22Rv1 (cell line): ENCODE data around the gene DISC1.

Experiments
- H3K27ac ChIP-seq: fragments of 450-650 bp; 2 replicates; pipeline ENCODE4 v1.5.1; 2017
- ZFX ChIP-seq: fragments of 450-650 bp; IDR thresholded peaks from 2 replicates; pipeline ENCODE4 v1.6.1; 2017; ENCODE audit warnings: antibody characterized with exemption, borderline replicate concordance
- TF ChIP-seq, protein P1 (sequence below): fragments of 450-650 bp; IDR thresholded peaks from 2 replicates; pipeline ENCODE4 v1.5.1; 2017; ENCODE audit warnings: mild to moderate bottlenecking

Gene DISC1

DNA sequence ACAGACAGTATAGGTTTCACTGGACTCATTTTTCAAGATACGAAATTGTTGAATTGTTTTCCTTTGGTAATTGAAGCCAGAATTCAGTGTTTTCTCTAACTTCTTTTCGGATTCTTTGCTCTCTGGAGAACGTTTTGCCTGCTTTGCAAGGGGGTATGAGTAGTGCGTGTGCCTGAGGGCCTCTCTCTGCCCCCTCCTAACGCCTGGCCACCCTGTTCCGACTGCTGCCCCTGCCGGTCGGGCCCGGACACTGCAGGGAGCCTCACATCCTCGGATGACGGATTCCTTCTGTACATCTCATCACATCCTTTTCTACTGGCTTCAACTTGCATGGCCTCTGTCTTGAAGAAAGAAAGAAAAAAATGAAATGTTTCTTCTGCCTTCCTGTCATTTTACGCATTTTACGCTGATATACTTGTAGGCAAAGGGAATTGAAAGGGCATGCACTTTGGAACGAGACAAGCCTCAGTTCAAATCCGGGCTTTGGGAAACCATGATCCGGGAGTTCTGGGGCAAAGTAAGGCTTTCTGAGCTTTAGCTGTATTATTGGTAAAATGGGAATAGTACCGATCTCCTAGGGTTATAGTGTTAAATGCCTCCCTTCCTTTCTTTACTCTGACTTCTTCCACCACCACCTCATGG lies 65.1 kb downstream of the DISC1 start:
- TF ChIP-seq, protein P1, sequence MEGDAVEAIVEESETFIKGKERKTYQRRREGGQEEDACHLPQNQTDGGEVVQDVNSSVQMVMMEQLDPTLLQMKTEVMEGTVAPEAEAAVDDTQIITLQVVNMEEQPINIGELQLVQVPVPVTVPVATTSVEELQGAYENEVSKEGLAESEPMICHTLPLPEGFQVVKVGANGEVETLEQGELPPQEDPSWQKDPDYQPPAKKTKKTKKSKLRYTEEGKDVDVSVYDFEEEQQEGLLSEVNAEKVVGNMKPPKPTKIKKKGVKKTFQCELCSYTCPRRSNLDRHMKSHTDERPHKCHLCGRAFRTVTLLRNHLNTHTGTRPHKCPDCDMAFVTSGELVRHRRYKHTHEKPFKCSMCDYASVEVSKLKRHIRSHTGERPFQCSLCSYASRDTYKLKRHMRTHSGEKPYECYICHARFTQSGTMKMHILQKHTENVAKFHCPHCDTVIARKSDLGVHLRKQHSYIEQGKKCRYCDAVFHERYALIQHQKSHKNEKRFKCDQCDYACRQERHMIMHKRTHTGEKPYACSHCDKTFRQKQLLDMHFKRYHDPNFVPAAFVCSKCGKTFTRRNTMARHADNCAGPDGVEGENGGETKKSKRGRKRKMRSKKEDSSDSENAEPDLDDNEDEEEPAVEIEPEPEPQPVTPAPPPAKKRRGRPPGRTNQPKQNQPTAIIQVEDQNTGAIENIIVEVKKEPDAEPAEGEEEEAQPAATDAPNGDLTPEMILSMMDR, result peak; percentile 89
- TF ChIP-seq ZFX, result no peak

DNA sequence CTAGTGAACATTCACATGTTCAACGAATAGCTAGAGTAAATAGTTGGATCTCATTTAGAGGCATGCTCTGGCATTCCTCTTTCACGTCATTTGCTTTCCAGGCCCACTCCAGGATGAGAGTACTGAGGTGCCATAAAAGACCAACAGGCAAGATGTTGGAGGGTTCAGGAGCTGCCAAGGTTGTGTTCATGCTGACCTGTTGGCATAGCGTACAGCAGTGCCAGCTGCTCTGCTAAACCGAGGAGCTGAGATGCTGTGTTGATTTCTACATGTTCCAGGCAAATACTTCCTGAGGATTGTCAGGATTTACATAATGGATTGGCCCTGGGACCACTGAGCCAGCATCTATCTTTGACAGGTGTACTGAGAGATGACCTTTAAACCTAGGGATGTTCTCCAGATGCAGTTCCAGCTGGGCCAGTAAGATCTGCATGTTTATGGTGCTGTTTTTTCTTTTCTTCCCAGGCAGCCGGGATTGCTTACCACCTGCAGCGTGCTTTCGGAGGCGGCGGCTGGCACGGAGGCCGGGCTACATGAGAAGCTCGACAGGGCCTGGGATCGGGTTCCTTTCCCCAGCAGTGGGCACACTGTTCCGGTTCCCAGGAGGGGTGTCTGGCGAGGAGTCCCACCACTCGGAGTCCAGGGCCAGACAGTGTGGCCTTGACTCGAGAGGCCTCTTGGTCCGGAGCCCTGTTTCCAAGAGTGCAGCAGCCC lies 66.9 kb downstream of the DISC1 start:
- TF ChIP-seq ZFX, result no peak
- TF ChIP-seq, protein P1, result no peak

More for the DNA sequence above, 65.1 kb downstream of the DISC1 start:
- H3K27ac ChIP-seq, result no peak overlapping the region

DNA sequence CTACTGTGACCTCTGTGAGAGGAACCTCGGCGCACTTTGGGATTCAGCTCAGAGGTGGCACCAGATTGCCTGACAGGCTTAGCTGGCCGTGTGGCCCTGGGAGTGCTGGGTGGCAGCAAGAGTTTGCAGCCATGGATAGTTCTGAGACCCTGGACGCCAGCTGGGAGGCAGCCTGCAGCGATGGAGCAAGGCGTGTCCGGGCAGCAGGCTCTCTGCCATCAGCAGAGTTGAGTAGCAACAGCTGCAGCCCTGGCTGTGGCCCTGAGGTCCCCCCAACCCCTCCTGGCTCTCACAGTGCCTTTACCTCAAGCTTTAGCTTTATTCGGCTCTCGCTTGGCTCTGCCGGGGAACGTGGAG lies 67.5 kb downstream of the DISC1 start:
- no peak overlapping the region for H3K27ac ChIP-seq
- TF ChIP-seq ZFX, result no peak
- TF ChIP-seq, protein P1, result no peak

More for the DNA sequence above, 66.9 kb downstream of the DISC1 start:
- no peak overlapping the region for H3K27ac ChIP-seq

DNA sequence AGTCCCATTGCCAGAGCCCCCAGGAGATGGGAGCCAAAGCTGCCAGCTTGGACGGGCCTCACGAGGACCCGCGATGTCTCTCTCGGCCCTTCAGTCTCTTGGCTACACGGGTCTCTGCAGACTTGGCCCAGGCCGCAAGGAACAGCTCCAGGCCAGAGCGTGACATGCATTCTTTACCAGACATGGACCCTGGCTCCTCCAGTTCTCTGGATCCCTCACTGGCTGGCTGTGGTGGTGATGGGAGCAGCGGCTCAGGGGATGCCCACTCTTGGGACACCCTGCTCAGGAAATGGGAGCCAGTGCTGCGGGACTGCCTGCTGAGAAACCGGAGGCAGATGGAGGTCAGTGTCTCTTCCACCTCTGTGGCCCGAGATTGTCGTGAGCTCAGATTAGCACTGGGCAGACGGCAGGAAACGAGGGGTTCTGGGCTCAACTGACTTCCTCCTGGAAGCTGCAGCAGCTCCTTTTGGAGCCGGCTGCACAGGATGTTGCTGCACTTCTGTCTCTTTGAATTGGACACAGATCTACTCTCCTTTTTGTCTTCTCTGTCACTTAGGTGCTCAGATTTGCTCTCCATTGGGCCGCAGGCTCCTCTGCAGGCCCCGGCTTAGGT lies 68.0 kb downstream of the DISC1 start:
- no peak overlapping the region for H3K27ac ChIP-seq

DNA sequence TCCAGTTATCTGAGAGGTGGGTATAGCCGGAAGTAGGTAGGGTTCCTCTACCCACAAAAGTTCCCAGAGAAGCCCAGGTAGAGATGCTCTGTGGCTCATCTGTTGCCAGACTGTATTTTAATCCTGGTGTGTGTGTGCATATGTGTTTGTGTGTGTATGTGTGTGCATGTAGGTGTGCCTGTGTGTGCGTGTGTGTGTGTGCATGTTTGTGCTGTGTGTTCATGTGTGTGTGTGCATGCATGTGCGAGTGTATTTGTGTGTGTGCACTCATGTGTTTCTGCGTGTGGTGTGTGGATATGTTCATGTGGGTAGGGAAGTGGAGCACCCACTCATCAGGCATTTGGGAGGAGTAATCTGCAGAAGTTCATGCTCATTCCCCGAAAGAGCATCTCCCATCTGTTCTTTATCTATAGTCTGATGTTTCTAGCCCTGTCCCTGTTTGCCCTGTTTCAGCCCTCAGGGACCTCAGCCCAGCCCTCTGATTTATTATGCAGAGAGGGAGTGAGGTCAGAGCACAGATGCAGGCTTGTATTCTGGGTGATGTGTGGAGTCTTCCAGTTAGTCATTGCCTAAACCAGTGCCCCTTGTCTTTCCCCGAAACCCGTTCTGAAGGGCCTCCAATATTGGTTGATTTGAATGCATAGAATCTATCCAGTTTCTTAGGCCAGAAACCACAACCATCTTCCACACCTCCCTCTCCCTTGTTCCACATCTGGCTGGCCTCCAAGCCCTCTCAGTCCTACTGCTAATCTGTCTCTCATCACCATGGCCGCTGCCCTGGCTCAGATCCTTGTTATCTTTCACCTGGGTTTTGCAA lies 69.1 kb downstream of the DISC1 start:
- no peak overlapping the region for H3K27ac ChIP-seq
- TF ChIP-seq ZFX, result no peak
- TF ChIP-seq, protein P1, result no peak

More for the DNA sequence above, 68.0 kb downstream of the DISC1 start:
- TF ChIP-seq, protein P1, result no peak
- TF ChIP-seq ZFX, result no peak

DNA sequence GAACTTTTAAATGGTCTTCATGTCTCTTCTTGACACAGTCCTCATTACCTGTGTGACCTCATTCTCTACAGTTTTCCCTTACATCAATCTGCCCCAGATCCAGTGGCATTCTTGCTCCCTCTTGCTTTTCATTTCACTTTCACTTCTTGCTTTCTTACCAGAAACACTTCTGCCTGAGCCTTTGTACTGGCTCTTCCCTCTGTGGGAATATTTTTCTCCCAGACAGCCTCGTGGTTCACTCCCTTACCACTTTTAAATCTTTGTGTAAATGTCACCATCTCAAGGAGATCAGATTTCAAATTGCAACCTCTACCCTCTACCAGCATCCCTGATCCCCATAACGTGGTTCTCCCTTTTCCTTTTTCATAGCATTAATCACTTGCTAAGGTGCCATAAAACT lies 73.2 kb downstream of the DISC1 start:
- TF ChIP-seq, protein P1, result no peak
- no peak for TF ChIP-seq ZFX
- H3K27ac ChIP-seq, result no peak overlapping the region
